HG03095 (cell line): ENCODE measurements around the gene SLC30A5.
A peak's percentile ranks its signal among the peaks of the same experiment; 100 is the strongest.
"Not testable (repeated sequence)": the region's sequence is repeated elsewhere in the genome, so short reads cannot be mapped to it uniquely, and the experiment has no call there.

Experiments used
- ATAC-seq: cut with Tn5 transposase; IDR thresholded peaks from one replicate; pipeline ENCODE4 v1.9.1; 2021; ENCODE audit warnings: moderate library complexity; ENCODE audit not compliant: unreplicated experiment

SLC30A5 gene

GRCh38 chr5:69103521-69103920 is 9.7 kb downstream of the SLC30A5 start:
- no peak for ATAC-seq

- peak; percentile 89 for ATAC-seq
Measured at GRCh38 chr5:69105996-69106906, 12.4 kb downstream of the SLC30A5 start.

DNA sequence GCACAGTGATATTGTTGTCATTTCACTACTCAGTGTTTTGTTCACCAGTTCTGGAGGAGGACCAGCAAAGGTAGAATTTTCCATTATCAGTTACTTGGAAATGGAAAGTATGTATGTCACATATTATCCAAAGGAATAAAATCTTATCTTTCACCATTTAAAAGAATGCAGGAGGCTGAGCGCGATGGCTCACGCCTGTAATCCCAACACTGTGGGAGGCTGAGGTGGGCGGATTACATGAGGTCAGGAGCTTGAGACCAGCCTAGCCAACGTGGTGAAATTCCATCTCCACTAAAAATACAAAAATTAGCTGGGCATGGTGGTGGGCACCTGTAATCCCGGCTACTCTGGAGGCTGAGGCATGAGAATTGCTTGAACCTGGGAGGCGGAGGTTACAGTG is 14.6 kb downstream of the SLC30A5 start:
- not testable (repeated sequence) for ATAC-seq

DNA sequence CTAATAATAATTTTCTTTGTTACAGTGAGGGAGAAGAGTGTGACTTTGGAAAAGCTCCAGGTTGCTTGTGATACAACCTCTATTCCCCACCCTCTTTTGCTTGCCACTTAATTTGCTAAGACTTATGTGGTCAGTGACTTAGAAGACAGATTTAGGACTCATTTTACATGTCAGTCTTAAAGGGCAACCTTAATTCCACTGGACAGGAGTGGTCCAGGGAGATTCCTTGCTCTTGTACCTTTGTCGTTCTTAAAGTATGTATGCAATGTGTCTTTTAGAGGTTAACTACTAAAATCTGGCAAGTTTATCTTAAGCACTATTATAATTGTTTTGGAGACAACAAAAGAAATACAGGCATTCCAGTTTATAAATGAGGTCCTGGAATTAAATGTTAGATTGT is 20.0 kb downstream of the SLC30A5 start:
- no peak for ATAC-seq

DNA sequence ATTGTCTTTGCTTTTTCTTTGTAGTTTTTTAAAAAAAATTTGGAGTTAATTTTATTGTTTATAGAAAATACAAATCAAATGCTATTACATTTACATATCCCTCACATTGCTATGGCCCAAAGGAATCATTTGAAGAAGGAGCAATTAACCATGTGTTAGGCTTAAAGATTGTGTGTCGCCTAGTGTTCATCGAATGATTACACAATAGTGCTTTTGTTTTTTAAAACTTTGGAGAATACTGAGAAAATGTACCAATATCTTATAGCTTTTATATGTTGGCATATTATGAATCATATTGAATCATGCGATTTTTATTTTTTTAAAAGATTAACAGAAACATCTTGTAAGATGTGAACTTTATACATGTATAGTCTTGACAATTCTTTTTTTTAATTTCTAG is 21.7 kb downstream of the SLC30A5 start:
- no peak for ATAC-seq

- no peak for ATAC-seq
Measured at GRCh38 chr5:69129413-69129812, 35.6 kb downstream of the SLC30A5 start.

DNA sequence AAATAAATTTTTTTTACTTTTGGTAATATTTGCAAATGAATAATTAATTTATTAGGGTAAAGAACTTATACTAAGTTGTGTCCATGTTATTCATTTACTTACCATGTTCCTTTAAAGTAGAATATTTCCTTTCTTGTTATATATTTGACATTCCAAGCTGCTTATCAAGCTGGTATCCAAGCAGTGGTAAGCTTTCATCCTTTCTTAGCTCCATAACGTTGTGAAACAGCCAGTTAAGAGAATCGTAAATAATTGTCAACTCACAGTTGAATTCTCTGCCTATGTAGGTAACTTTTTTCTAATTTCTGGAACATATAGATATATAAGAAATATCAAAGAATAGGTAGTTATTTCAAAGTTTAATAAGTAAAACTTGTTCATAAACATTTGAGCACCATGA is 36.4 kb downstream of the SLC30A5 start:
- ATAC-seq, result no peak

GRCh38 chr5:69131304-69131703 is 37.5 kb downstream of the SLC30A5 start:
- ATAC-seq, result no peak

DNA sequence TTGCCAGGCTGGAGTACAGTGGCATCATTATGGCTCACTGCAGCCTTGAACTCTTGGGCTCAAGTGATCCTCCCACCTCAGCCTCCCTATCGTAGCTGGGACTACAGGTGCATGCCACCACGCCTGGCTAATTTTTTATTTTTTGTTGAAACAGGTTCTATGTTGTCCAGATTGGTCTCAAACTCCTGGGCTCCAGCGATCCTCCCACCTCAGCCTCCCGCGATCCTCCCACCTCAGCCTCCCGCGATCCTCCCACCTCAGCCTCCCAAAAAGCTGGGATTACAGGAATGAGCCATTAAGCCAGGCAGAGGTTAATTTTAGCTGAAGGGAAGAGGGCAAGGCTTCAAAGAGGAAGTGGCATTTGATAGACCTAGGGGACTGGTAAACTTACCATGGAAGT is 40.3 kb downstream of the SLC30A5 start:
- no peak for ATAC-seq

GRCh38 chr5:69136293-69136692 is 42.5 kb downstream of the SLC30A5 start:
- ATAC-seq, result peak; percentile 87

DNA sequence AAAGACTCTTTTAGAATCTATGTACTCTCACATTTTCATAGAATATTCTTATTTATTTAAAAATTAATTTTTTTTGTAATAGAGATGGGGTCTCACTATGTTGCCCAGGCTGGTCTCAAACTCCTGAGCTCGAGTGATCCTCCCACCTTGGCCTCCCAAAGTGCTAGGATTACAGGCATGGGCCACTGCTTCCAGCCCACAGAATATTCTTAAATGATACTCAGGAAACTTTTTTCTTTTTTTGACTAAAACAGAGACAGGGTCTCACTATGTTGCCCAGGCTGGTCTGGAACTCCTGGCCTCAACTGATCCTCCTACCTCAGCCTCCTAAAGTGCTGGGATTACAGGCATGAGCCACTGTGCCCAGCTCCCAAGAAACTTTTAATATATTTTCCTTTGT is 43.4 kb downstream of the SLC30A5 start:
- not testable (repeated sequence) for ATAC-seq

DNA sequence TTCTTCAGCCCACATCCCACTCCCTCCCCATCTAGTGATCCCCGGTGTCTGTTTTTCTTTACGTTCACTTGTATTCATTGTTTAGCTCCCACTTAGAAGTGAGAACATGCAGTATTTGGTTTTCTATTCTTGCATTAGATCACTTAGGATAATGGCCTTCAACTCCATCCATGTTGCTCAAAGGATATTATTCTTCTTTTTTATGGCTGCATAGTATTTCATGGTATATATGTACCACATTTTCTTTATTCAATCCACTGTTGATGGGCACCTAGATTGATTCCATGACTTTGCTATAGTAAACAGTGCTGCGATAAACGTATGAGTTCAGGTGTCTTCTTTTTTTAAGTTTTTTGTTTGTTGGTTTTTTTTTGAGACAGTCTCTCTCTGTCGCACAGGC is 44.0 kb downstream of the SLC30A5 start:
- no peak for ATAC-seq

GRCh38 chr5:69138766-69139165 is 45.0 kb downstream of the SLC30A5 start:
- ATAC-seq, result no peak

- not testable (repeated sequence) for ATAC-seq
Measured at GRCh38 chr5:69140239-69140638, 46.4 kb downstream of the SLC30A5 start.

DNA sequence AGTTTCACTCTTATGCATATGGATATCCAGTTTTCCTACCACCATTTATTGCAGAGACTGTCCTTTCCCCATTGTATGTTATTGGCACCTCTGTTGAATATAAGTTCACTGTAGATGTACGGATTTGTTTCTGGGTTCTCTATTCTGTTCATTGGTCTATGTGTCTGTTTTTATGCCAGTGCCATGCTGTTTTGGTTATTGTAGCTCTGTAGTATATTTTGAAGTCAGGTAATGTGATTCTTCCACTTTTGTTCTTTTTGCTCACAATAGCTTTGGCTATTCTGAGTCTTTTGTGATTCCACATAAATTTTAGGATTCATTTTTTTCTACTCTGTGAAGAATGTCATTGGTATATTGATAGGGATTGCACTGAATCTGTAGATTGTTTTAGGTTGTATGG is 47.0 kb downstream of the SLC30A5 start:
- no peak for ATAC-seq

- not testable (repeated sequence) for ATAC-seq
Measured at GRCh38 chr5:69148576-69148975, 54.8 kb downstream of the SLC30A5 start.

GRCh38 chr5:69148981-69149675 is 55.3 kb downstream of the SLC30A5 start:
- ATAC-seq, result no peak

DNA sequence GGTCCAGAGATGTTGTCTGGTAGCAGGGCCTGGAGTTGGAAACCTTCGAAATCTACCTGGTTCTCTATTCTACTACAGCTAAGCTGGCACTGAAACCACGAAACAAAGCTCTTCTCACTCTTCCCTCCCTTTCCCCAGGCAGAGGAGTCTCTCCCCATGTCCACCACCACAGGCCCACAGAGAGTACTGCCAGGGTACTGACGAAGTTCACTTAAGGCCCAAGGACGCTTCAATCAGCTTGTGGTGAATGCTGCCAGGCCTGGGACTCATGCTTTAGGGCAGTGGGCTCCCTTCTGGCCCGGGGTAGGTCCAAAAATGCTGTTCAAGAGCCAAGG is 55.8 kb downstream of the SLC30A5 start:
- no peak for ATAC-seq

DNA sequence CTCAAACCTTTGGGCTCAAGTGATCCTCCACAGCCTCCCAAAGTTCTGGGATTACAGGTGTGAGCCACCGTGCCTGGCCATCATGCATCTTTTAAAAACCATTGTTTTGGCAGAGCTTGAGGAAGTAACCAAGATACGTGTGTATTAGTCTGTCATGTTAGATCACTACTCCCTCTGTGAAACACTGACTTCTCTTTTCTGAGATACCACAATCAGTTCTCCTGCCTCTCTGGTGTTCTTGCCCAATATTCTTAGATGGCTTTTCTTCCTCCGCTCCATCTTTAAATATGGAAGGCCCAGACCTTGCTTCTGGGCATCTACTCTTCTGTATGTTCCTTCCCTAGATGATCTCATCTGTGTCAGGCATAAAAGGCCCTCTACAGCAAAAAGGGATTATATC is 58.9 kb downstream of the SLC30A5 start:
- no peak for ATAC-seq

GRCh38 chr5:69156456-69156855 is 62.6 kb downstream of the SLC30A5 start:
- no peak for ATAC-seq

DNA sequence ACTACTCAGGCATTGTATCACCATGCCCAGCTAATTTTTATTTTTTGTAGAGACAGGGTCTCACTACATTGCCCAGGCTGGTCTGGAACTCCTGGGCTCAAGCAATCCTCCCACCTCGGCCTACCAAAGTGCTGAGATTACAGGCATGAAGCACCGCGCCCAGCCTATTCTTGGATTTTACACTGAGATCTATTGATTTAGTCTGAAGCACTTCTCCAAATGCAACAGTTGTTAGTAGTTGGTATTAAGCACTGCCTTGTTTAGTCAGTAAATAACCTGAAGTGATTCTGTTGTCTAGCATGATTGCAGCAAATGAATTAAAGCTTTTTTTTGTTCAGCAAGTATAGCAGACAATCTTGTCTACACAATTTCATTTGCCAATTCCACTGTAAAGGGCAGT is 64.2 kb downstream of the SLC30A5 start:
- ATAC-seq, result no peak

GRCh38 chr5:69160651-69161050 is 66.8 kb downstream of the SLC30A5 start:
- no peak for ATAC-seq
